ENCODE results near the gene IL23A.

IL23A gene

DNA sequence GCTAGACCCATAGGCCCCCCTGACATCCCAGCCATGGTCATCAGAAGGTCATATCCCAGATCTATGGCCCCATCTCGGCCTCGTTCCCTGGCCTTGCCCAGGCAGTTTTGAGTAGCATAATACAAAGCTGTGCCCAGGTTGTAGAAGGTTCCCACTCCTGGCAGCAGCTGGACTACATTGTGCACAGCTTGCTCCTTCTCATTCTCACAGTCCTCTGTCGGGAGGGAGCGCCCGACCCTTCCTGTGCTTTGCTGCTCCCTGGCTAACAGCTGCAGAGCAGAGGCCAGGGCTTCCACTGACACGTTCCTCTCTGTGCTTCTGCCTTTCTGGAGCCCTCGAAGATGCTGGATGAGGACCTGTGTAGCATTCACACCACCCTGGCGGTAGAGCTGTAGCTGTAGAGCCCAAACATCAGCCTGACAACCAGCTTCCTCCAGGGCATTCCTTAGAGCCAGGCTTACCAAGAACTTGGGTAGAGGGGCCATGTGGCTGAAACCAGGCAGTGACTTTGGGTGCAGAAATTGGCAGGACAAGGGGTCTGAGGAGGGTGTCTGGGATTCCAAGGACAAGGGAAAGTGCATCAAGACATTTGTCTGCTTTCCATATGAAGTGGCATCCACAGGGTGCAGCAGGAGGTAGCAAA, 22.9 kb downstream of the IL23A start:
- DNase-seq (ENCODE audit: low spot score) = no peak

DNA sequence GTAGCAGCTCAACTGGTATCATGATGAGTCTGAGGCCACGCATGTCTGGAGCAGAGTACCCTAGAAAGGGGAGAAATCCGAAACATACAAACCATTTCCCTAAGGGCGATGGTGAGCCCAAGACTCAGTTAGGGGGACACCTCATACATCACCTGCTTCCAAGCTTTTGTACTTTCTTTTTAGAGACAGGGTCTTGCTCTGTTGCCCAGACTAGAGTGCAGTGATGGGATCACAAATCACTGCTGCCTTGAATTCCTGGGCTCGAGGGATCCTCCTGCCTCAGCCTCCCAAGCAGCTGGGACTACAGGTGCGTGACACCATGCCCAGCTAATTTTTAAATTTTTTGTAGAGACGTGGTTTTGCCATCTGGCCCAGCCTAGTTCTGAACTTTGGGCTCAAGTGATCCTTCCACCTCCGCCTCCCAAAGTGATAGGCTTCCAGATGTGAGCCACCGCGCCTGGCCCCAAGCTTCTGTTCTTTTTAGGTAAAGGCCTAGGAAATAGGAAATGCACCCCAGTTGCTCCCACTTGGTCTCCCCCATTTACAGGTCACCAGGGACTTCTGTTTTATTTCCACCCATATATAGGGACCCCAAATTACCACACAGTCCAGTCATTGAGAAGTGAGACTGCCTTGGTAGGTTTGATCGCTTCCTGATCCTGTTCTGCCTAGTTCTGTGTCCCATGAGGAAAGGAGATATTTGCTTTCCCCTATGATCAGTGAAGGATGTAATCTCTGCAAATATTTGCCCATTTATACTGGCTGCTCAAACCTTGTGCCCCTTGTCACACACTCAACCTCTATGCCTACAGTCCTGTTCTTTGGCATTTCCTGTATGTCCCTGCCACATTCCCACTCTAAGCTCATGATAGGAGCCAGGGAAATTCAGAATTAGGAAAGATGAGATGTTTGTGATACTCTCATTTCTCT, 23.7 kb downstream of the IL23A start, which contains the start of gene APOF:
APOF (minus strand) TSS at position 728 of the 930 bp plus-strand sequence; CDS start at position 616, 112 bp downstream.
- no peak for DNase-seq (ENCODE audit: low spot score)

DNA sequence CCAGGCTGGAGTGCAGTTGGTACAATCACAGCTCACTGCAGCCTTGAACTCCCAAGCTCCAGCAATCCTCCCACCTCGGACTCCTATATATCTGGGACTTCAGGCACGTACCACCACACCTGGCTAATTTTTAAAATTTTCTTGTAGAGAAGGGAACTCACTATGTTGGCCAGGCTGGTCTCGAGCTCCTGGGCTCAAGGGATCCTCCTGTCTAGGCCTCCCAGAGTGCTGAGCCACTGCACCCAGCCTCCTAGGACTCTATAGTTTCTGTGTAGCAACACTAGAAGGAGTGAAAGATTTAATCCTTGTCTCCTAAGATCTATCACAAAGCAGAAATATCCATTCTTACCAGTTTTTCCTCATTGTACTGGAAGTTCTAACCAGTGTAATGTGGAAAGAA, 28.3 kb downstream of the IL23A start:
- DNase-seq (ENCODE audit: low spot score) = no peak

DNA sequence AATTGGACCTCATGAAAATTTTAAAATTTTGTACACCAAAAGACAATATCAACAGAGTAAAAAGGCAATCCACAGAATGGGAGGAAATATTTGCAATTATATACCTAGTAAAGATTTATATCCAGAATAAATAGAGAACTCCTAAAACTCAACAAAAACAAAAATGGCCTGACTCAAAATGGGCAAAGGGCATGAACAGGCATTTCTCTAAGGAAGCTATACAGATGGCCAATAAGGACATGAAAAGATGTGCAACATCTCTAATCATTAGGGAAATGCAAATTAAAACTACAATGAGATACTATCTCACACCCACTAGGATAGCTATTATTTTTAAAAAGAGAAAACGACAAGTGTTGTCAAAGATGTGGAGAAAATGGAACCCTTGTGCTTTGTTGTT, 34.8 kb downstream of the IL23A start:
- DNase-seq (ENCODE audit: low spot score) = no peak

DNA sequence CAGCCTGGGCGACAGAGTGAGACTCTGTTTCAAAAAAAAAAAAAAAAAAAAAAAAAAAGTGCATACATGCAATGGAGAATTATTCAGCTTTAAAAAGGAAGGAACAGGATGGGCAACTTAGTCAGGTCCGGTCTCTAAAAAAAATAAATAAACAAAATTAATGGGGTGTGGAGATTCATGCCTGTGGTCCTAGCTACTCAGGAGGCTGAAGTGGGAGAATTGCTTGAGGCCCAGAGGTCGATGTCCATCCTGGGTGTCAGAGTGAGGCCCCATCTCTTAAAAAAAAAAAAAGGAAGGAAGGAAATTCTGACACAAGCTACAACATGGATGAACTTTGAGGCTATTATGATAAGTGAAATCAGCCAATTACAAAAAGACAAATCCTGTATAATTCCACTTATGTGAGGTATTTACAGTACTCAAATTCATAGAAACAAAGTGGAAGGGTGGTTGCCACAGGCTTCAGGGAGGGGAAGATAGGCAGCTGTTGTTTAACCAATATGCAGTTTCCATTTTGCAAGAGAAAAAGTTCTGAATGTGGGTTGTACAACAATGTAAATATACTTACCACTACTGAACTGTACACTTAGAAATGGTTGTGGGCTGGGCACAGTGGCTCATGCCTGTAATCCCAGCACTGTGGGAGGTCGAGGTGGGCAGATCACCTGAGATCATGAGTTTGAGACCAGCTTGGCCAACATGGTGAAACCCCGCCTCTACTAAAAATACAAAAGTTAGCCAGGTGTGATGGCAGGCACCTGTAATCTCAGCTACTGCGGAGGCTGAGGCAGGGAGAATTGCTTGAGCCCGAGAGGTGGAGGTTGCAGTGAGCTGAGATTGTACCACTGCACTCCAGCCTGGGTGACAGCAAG, 36.3 kb downstream of the IL23A start:
- no peak for DNase-seq (ENCODE audit: low spot score)

DNA sequence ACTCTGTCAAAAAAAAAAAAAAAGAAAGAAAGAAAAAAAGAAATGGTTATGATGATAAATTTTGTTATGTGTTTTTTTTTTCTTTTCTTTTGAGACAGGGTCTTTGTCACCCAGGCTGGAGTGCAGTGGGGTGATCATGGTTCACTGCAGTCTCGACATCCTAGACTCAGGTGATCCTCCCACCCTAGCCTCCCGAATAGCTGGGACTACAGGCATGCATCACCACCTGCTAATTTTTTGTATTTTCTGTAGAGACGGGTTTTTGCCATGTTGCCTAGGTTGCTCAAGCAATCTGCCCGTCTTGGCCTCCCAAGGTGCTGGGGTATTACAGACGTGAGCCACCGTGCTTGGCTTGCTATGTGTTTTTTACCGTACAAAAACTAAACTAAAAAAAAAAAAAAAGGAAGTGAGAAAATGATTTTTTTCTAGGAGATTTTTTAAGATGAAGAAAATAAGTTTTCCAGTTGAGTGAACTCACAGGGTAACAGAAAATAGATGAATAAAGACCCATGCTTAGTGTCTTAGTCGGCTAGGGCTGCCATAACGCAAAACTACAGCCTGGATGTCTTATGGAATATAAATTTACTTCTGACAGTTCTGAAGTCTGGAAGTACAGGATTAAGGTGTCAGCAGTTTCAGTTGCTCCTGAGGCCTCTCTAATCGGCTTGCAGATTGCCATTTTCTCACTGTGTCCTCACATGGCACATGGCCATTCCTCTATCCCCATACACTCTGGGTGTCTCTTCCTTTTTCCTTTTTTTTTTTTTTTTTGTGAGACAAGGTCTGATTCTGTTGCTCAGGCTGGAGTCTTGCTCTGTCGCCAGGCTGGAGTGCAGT, 37.1 kb downstream of the IL23A start:
- no peak for DNase-seq (ENCODE audit: low spot score)

DNA sequence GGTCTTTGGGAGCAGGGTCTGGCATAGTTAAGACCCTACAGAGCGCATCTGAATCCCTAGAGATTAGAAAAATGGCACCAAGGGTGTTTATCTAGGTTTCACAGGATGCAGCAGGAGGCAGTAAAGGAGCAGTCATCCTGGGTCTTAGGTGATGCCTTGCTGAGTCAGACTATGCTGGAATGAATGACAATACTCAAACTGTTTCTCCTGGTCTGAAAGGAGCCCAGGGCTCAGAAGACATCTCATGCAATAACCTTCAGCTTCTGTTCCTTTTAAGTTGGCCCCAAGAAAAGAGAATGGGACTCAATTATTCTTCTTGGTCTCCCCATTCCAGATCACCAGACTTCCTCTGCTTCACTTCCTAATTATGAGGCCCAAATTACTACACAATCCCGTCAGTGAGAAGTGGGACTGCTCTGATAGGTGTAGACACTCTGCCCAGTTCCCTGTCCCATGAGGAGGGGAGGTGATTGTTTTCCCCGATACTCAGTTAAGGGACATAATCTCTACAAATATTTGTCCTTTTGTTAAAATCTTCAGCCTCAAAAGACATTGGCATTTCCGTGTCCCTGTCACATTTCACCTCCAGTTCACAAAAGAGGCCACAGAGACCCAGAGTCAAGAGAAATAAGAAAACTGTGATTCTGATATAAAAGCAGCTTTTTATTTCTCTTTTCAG, 38.8 kb downstream of the IL23A start:
- peak; percentile 19 for DNase-seq (ENCODE audit: low spot score)

DNA sequence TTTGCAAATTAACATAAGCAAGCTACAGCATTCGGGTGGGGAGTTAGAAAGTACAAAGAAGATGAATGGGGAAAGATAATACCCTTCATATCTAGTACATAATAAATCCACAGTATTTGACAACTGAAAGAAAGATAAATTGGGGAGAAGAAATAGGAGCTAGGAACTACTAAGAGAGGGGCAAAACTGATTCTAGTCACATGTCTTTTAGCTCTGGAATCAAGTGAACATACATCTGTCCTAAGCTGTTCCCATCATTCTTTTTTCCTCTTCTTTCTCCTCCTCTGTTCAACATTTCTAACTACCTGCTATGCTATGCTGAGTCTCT, 39.3 kb downstream of the IL23A start:
- no peak for DNase-seq (ENCODE audit: low spot score)

DNA sequence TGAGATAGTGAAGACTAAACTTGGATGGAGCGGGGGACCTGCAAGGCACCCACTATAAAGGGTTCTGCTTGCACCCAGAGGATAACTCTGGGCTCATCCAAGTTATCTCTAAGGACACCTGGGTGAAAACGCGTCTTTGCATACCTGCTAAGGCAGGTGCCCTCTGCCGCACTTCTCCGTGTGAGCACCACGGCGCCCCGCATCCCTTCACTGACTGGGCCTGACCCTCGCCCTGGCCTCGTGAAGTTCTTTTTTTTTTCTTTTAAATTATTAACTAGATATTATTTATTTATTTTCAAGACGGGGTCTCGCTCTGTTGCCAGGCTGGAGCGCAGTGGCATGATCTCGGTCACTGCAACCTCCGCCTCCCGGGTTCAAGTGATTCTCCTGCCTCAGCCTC, 43.9 kb downstream of the IL23A start:
- no peak for DNase-seq (ENCODE audit: low spot score)

DNA sequence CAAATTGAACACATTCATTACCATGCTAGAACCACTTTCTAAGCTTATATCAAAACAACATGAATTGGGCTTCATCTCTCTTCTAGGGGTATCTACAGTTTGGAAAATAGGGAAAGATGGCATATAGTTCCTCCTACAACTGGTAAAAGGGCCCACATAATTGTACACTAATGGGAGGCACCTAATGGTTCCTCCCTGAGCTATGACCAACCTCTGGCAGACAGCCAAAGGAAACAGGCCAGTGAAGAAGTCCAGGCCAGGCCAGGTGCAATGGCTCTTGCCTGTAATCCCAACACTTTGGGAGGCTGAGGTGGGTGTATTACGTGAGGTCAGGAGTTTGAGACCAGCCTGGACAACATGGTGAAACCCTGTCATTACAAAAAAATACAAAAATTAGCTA, 47.2 kb downstream of the IL23A start:
- no peak for DNase-seq (ENCODE audit: low spot score)

DNA sequence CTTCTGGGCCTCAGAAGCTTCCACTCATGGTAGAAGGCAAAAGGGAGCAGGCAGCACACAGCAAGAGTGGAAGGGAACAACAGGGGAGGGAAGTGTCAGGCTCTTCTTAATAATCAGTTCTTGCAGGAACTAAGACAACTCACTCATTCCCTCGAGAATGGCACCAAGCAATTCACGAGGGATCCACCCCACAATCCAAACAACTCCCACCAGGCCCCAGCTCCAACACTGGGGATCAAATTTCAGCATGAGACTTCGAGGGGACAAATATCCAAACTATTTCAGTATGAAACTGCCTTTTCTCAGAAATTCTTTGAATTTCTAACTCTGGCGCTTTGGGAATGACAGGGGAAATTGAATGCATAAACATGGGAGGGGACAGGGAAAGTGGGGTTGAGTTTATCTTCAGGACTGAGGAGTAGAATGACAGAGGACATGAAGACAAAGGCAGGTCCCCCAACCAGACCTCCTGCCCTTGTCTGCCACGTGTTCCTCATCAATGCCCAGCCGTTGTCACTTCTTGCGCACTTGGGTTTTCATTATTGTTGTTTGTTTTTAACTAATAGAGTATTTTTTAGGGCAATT, 48.6 kb downstream of the IL23A start:
- peak; percentile 27 for DNase-seq (ENCODE audit: low spot score)

DNA sequence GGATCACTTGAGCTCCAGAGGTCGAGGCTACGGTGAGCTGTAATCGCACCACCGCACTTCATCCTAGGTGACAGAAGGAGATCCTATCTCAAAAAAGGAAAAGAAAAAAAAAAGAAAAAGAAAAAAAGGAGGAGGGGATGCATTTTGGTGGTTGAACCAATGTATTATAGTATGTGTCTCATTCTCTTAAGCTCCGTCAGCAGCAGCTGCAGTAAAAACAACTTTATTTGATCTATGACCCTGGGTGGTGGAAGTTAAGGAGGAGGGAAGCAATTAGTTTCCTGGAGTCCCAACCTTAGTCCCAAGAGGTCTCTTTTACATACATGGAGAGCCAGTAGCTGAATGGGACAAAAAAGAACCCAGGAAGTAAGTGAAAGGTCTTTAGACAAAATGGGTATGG, 50.7 kb downstream of the IL23A start:
- DNase-seq (ENCODE audit: low spot score) = no peak

Measured in iPS-NIHi11 (cell line).